Body of pancreas (tissue), 4 donors: Measurements from ENCODE around the gene LRRC53.

Experiments
- POLR2A ChIP-seq, 3 donors: fragments of 450-650 bp; IDR thresholded peaks; one replicate each; pipeline ENCODE4 v1.6.1; 2016; ENCODE audit warnings: antibody characterized with exemption in 3 of 3, mild to moderate bottlenecking in 2 of 3
- TF ChIP-seq, protein P1 (sequence below), 7 experiments: fragments of 450-650 bp in 4 of 7; fragments of 200-600 bp in 3 of 7; sonication (generic) in 3 of 7; IDR thresholded peaks; one replicate each; pipeline ENCODE4 v1.5.1; 2016 to 2019; ENCODE audit warnings: antibody characterized with exemption in 7 of 7

DNA sequence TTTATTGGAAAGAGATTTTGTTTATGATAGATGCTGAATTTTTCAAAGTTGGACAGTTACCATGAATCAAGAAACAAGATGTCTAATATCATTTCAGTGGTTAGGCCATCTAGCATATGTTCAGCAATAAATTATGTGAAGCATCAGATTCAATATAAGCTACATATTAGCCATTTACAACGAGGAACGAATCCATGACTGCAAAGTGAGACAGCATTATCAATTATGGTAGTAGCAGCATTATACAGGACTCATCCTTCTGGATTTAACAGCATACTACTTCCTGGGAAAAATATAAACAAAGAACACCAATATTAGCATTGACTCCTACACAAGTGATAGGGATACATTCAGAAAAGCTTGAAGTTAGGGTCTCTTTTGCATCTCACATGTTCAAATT is 59.1 kb downstream of the LRRC53 start:
- no peak for TF ChIP-seq POLR2A (IDR thresholded peaks at IDR 0.05)
- TF ChIP-seq, protein P1, sequence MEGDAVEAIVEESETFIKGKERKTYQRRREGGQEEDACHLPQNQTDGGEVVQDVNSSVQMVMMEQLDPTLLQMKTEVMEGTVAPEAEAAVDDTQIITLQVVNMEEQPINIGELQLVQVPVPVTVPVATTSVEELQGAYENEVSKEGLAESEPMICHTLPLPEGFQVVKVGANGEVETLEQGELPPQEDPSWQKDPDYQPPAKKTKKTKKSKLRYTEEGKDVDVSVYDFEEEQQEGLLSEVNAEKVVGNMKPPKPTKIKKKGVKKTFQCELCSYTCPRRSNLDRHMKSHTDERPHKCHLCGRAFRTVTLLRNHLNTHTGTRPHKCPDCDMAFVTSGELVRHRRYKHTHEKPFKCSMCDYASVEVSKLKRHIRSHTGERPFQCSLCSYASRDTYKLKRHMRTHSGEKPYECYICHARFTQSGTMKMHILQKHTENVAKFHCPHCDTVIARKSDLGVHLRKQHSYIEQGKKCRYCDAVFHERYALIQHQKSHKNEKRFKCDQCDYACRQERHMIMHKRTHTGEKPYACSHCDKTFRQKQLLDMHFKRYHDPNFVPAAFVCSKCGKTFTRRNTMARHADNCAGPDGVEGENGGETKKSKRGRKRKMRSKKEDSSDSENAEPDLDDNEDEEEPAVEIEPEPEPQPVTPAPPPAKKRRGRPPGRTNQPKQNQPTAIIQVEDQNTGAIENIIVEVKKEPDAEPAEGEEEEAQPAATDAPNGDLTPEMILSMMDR (IDR thresholded peaks at IDR 0.05), result no peak
